HepG2 (cell line): ENCODE data around the gene DEDD2. TPM values are rescaled to one million over a fixed set of nuclear protein-coding genes. Genes with fewer than 3 reads are reported as not detected.

Source experiments
- ARNTL ChIP-seq: sonication (generic); formaldehyde crosslinking; IDR thresholded peaks from 2 replicates; pipeline ENCODE4 v1.4.0; 2020; ENCODE audit warnings: mild to moderate bottlenecking, missing genetic modification reagents
- ATF2 ChIP-seq: sonication (generic); formaldehyde crosslinking; IDR thresholded peaks from 2 replicates; pipeline ENCODE4 v1.4.0; 2020; ENCODE audit warnings: missing genetic modification reagents
- ATF4 ChIP-seq, 2 experiments: fragments of 450-650 bp in 1 of 2; sonication (generic) in 1 of 2; formaldehyde crosslinking; IDR thresholded peaks; 2 replicates each; pipeline versions ENCODE4 v1.5.0 to v1.8.0; 2020 to 2022; ENCODE audit warnings: mild to moderate bottlenecking in 1 of 2, missing genetic modification reagents in 1 of 2
- CBX1 ChIP-seq: IDR thresholded peaks from one replicate; pipeline ENCODE4 v1.6.1; 2016; ENCODE audit warnings: antibody characterized with exemption, low read depth
- CENPX ChIP-seq: sonication (generic); formaldehyde crosslinking; IDR thresholded peaks from 2 replicates; pipeline ENCODE4 v1.9.0; 2021; ENCODE audit warnings: mild to moderate bottlenecking, missing genetic modification reagents, moderate library complexity
- EP300 ChIP-seq, 3 experiments: sonication (generic) in 1 of 3; formaldehyde crosslinking in 1 of 3; IDR thresholded peaks; 2 replicates each; pipeline versions ENCODE4 v1.5.1 to v1.6.1; 2011 to 2020; ENCODE audit warnings: low read depth in 2 of 3, low read length in 2 of 3, borderline replicate concordance in 1 of 3, improper control_type of control experiment in 1 of 3, mild to moderate bottlenecking in 1 of 3, missing genetic modification reagents in 1 of 3, moderate library complexity in 1 of 3
- MLX ChIP-seq: IDR thresholded peaks from 2 replicates; pipeline ENCODE4 v1.6.1; 2016
- PCBP1 ChIP-seq: fragments of 200-400 bp; formaldehyde crosslinking; IDR thresholded peaks from 2 replicates; pipeline ENCODE4 v1.6.1; 2017; ENCODE audit warnings: mild to moderate bottlenecking, low read depth, low read length, borderline replicate concordance
- RBFOX2 ChIP-seq: fragments of 200-400 bp; formaldehyde crosslinking; IDR thresholded peaks from 2 replicates; pipeline ENCODE4 v1.6.1; 2017; ENCODE audit warnings: low read depth, mild to moderate bottlenecking, low read length
- TAF1 ChIP-seq: sonication (generic); formaldehyde crosslinking; IDR thresholded peaks from 2 replicates; pipeline ENCODE4 v1.4.0; 2020; ENCODE audit warnings: missing genetic modification reagents
- THAP8 ChIP-seq: sonication (generic); formaldehyde crosslinking; IDR thresholded peaks from 2 replicates; pipeline ENCODE4 v1.5.1; 2020; ENCODE audit warnings: missing genetic modification reagents, mild to moderate bottlenecking, borderline replicate concordance
- ZNF362 ChIP-seq: sonication (generic); formaldehyde crosslinking; IDR thresholded peaks from 2 replicates; pipeline ENCODE4 v1.4.0; 2020; ENCODE audit warnings: missing genetic modification reagents, mild to moderate bottlenecking, borderline replicate concordance
- ZNF432 ChIP-seq: sonication (generic); formaldehyde crosslinking; IDR thresholded peaks from 2 replicates; pipeline ENCODE4 v1.5.0; 2020; ENCODE audit warnings: missing genetic modification reagents, mild to moderate bottlenecking, borderline replicate concordance
- ZNF496 ChIP-seq: sonication (generic); formaldehyde crosslinking; IDR thresholded peaks from 2 replicates; pipeline ENCODE4 v1.8.1; 2023; ENCODE audit warnings: mild to moderate bottlenecking, moderate library complexity, missing genetic modification reagents; ENCODE audit not compliant: insufficient replicate concordance
- ZNF563 ChIP-seq: sonication (generic); formaldehyde crosslinking; IDR thresholded peaks from 2 replicates; pipeline ENCODE4 v1.8.0; 2022; ENCODE audit warnings: mild to moderate bottlenecking, moderate library complexity, missing genetic modification reagents
- ZNF574 ChIP-seq: sonication (generic); formaldehyde crosslinking; IDR thresholded peaks from 2 replicates; pipeline ENCODE4 v1.4.0; 2020; ENCODE audit warnings: missing genetic modification reagents
- ZNF597 ChIP-seq: sonication (generic); formaldehyde crosslinking; IDR thresholded peaks from 2 replicates; pipeline ENCODE4 v1.5.0; 2020; ENCODE audit warnings: missing genetic modification reagents
- ZSCAN9 ChIP-seq: IDR thresholded peaks from 2 replicates; pipeline ENCODE4 v1.6.1; 2016; ENCODE audit warnings: borderline replicate concordance
- polyA plus RNA-seq, 8 experiments: library from polyadenylated mRNA; depleted of rRNA in 3 of 8; stranded (reverse) in 7 of 8; unstranded in 1 of 8; fragments of >200 nt; fragmentation: Illumina TruSeq in 4 of 8; extraction: Trizol in 4 of 8; gene quantifications; 2 replicates each; pipeline versions ENCODE4 v1.2.1 to v1.2.3, GENCODE V29; 2011 to 2016; ENCODE audit warnings: low read depth in 4 of 8, missing spikeins in 1 of 8, mixed read lengths in 1 of 8; ENCODE audit not compliant: insufficient read depth in 1 of 8
- total RNA-seq, 5 experiments: library from RNA; depleted of rRNA; stranded (reverse); fragments of >200 nt; fragmentation: Illumina TruSeq; extraction: Trizol; gene quantifications; 2 replicates each; pipeline ENCODE4 v1.2.3, GENCODE V29; 2016; ENCODE audit warnings: low read depth in 1 of 5

Gene DEDD2
- total and polyA plus RNA-seq, 2 of the 13 experiments (the other 11 are each of a cell fraction or from before 2014, with no cell fraction given): 19.2 to 24.7 TPM

- TF ChIP-seq ZNF574 (CRISPR knock-in tag) (no peak), CBX1 (peak; percentile 68), ZSCAN9 (CRISPR knock-in tag) (no peak), TAF1 (peak; percentile 46; the same call in 1 of the 2 replicates), MLX (CRISPR knock-in tag) (no peak), ATF2 (CRISPR knock-in tag) (peak; percentile 75; the same call in 1 of the 2 replicates), ZNF496 (CRISPR knock-in tag) (no peak), ZNF362 (CRISPR knock-in tag) (no peak), EP300 (IDR thresholded peaks at IDR 0.05; ENCODE audit: low read depth in 2 of 2, low read length in 2 of 2) (no peak), EP300 (CRISPR knock-in tag; IDR thresholded peaks at IDR 0.05; ENCODE audit: borderline replicate concordance) (no peak), THAP8 (CRISPR knock-in tag) (no peak), ARNTL (CRISPR knock-in tag) (no peak; the same call in 1 of the 2 replicates), RBFOX2 (peak; percentile 94), ZNF432 (no peak), ZNF563 (CRISPR knock-in tag) (peak; percentile 73), CENPX (CRISPR knock-in tag) (no peak), ATF4 (CRISPR knock-in tag; IDR thresholded peaks at IDR 0.05) (no peak), PCBP1 (0 out of 2 replicates have a peak, but pooled peaks have one; percentile 3), ZNF597 (CRISPR knock-in tag) (no peak)
These were observed 37.6 kb upstream of the DEDD2 start, which contains the start of gene ERF (continued) for GRCh38 chr19:42254850-42255765.
